IMR-90 (cell line): ENCODE measurements around the gene SLC6A11. TPM values are rescaled to one million over a fixed set of nuclear protein-coding genes. Genes with fewer than 3 reads are reported as not detected.

Experiments
- ATAC-seq: fragments of 200-7000 bp; cut with Tn5 transposase; 2 replicates; pipeline ENCODE4 v1.9.1; 2020; ENCODE audit warnings: low read depth, mild to moderate bottlenecking, moderate library complexity
- BruUV-seq: library from RNA; stranded (reverse); fragments of 400-500 nt; replicated peaks from 2 replicates; lab custom pipeline; 2021; lab: Mats Ljungman, UMichigan
- CTCF ChIA-PET: fragments of 300-600 bp; formaldehyde crosslinking; extraction: SDS; loops from one replicate; lab custom pipeline; 2021; ENCODE audit warnings: antibody characterized with exemption; lab: Yijun Ruan, JAX
- POLR2A ChIA-PET: fragments of 300-600 bp; sonication (Branson Sonifier 250); formaldehyde crosslinking; loops from one replicate; lab custom pipeline; 2022; ENCODE audit warnings: antibody characterized with exemption; ENCODE audit not compliant: unreplicated experiment; lab: Charles Lee
- DNase-seq: peaks from one replicate; pipeline ENCODE4 v3.0.0; 2013
- H2AFZ ChIP-seq: replicated peaks from 2 replicates; pipeline ENCODE3; 2013; ENCODE audit warnings: low read length, mild to moderate bottlenecking; ENCODE audit not compliant: poor library complexity
- H2AK5ac ChIP-seq: 2 replicates; pipeline ENCODE4 v1.6.1; 2013; ENCODE audit warnings: low read depth, low read length, inconsistent platforms
- H2AK9ac ChIP-seq: replicated peaks from 2 replicates; pipeline ENCODE3; 2013; ENCODE audit warnings: mild to moderate bottlenecking, low read depth, low read length, moderate library complexity; ENCODE audit not compliant: poor library complexity
- H2BK120ac ChIP-seq: 2 replicates; pipeline ENCODE4 v1.6.1; 2013; ENCODE audit warnings: low read depth, low read length, inconsistent platforms
- H2BK15ac ChIP-seq: 3 replicates; pipeline ENCODE4 v1.6.1; 2013; ENCODE audit warnings: low read depth, low read length, inconsistent platforms
- H2BK20ac ChIP-seq: 2 replicates; pipeline ENCODE4 v1.6.1; 2013; ENCODE audit warnings: low read depth, mild to moderate bottlenecking, inconsistent platforms, low read length, moderate library complexity
- H2BK5ac ChIP-seq: 2 replicates; pipeline ENCODE4 v1.6.1; 2013; ENCODE audit warnings: mild to moderate bottlenecking, low read depth, low read length, inconsistent platforms; ENCODE audit not compliant: poor library complexity, severe bottlenecking
- H3K14ac ChIP-seq: replicated peaks from 2 replicates; pipeline ENCODE4 v1.6.1; 2013; ENCODE audit warnings: low read depth, low read length, inconsistent platforms
- H3K18ac ChIP-seq: 2 replicates; pipeline ENCODE4 v1.6.1; 2013; ENCODE audit warnings: low read depth, low read length, control low read depth
- H3K23ac ChIP-seq: 2 replicates; pipeline ENCODE4 v1.6.1; 2013; ENCODE audit warnings: low read depth, low read length, inconsistent platforms
- H3K27ac ChIP-seq: 2 replicates; pipeline ENCODE4 v1.5.1; 2013; ENCODE audit warnings: mild to moderate bottlenecking, control low read depth, low read length; ENCODE audit not compliant: insufficient read depth
- H3K27me3 ChIP-seq: 2 replicates; pipeline ENCODE4 v1.6.1; 2013; ENCODE audit warnings: low read length; ENCODE audit not compliant: control insufficient read depth, insufficient read depth
- H3K36me3 ChIP-seq: 2 replicates; pipeline ENCODE4 v1.6.1; 2013; ENCODE audit warnings: low read length, mixed read lengths; ENCODE audit not compliant: control insufficient read depth, insufficient read depth
- H3K4ac ChIP-seq: 2 replicates; pipeline ENCODE4 v1.6.1; 2013; ENCODE audit warnings: low read depth, low read length, inconsistent platforms
- H3K4me1 ChIP-seq: 2 replicates; pipeline ENCODE4 v1.6.1; 2013; ENCODE audit warnings: low read length, mixed read lengths; ENCODE audit not compliant: control insufficient read depth, insufficient read depth
- H3K4me2 ChIP-seq: 2 replicates; pipeline ENCODE4 v1.6.1; 2013; ENCODE audit warnings: low read depth, mild to moderate bottlenecking, control low read depth, low read length, moderate library complexity
- H3K4me3 ChIP-seq: 2 replicates; pipeline ENCODE4 v1.5.1; 2013; ENCODE audit warnings: low read depth, mild to moderate bottlenecking, control low read depth, low read length, moderate library complexity; ENCODE audit not compliant: insufficient read depth
- H3K56ac ChIP-seq: 2 replicates; pipeline ENCODE4 v1.6.1; 2013; ENCODE audit warnings: low read length, inconsistent platforms; ENCODE audit not compliant: insufficient read depth; ENCODE audit errors: extremely low read depth
- H3K79me1 ChIP-seq, 2 experiments: 2 replicates each; pipeline ENCODE4 v1.6.1; 2013; ENCODE audit warnings: low read length in 2 of 2, inconsistent platforms in 1 of 2, low read depth in 1 of 2
- H3K9ac ChIP-seq: 2 replicates; pipeline ENCODE4 v1.6.1; 2013; ENCODE audit warnings: low read depth, low read length, control low read depth
- H3K9me1 ChIP-seq: 2 replicates; pipeline ENCODE4 v1.6.1; 2013; ENCODE audit warnings: low read length, inconsistent platforms; ENCODE audit not compliant: insufficient read depth
- H3K9me3 ChIP-seq: 2 replicates; pipeline ENCODE4 v1.6.1; 2013; ENCODE audit warnings: low read length; ENCODE audit not compliant: control insufficient read depth, insufficient read depth
- H4K20me1 ChIP-seq: 2 replicates; pipeline ENCODE4 v1.6.1; 2013; ENCODE audit warnings: low read length, inconsistent platforms; ENCODE audit not compliant: insufficient read depth
- H4K5ac ChIP-seq: 2 replicates; pipeline ENCODE4 v1.6.1; 2013; ENCODE audit warnings: mild to moderate bottlenecking, low read depth, low read length, control low read depth
- H4K8ac ChIP-seq, 2 experiments: 2 replicates each; pipeline ENCODE4 v1.6.1; 2013; ENCODE audit warnings: low read depth in 2 of 2, low read length in 2 of 2, control low read depth in 1 of 2, inconsistent platforms in 1 of 2
- H4K91ac ChIP-seq: 2 replicates; pipeline ENCODE4 v1.6.1; 2013; ENCODE audit warnings: low read depth, low read length, inconsistent platforms; ENCODE audit not compliant: insufficient read depth
- BHLHE40 ChIP-seq: fragments of 150-350 bp; IDR thresholded peaks from 2 replicates; pipeline ENCODE4 v1.6.1; 2016; ENCODE audit warnings: mild to moderate bottlenecking, low read depth, low read length
- CTCF ChIP-seq: conservative IDR thresholded peaks from 2 replicates; pipeline ENCODE4 v1.5.1; 2012; ENCODE audit warnings: mild to moderate bottlenecking, low read depth, low read length, improper control_type of control experiment
- ELK1 ChIP-seq: fragments of 150-350 bp; IDR thresholded peaks from 2 replicates; pipeline ENCODE4 v1.6.1; 2016; ENCODE audit warnings: low read depth, mild to moderate bottlenecking, low read length, moderate library complexity, borderline replicate concordance
- FOS ChIP-seq: fragments of 150-350 bp; IDR thresholded peaks from 2 replicates; pipeline ENCODE4 v1.6.1; 2016; ENCODE audit warnings: low read depth, low read length
- MAFK ChIP-seq: IDR thresholded peaks from 2 replicates; pipeline ENCODE4 v1.6.1; 2012; ENCODE audit warnings: low read depth, low read length, improper control_type of control experiment
- MAZ ChIP-seq: IDR thresholded peaks from 2 replicates; pipeline ENCODE4 v1.6.1; 2012; ENCODE audit warnings: low read depth, mild to moderate bottlenecking, low read length, improper control_type of control experiment, moderate library complexity, borderline replicate concordance
- MXI1 ChIP-seq: IDR thresholded peaks from 2 replicates; pipeline ENCODE4 v1.6.1; 2012; ENCODE audit warnings: low read depth, mild to moderate bottlenecking, low read length, moderate library complexity, borderline replicate concordance
- NFE2L2 ChIP-seq: fragments of 150-350 bp; IDR thresholded peaks from 2 replicates; pipeline ENCODE4 v1.6.1; 2016; ENCODE audit warnings: low read depth, mild to moderate bottlenecking, low read length
- RCOR1 ChIP-seq: IDR thresholded peaks from 2 replicates; pipeline ENCODE4 v1.6.1; 2012; ENCODE audit warnings: mild to moderate bottlenecking, low read length, improper control_type of control experiment; ENCODE audit not compliant: insufficient replicate concordance
- RFX5 ChIP-seq: IDR thresholded peaks from 2 replicates; pipeline ENCODE4 v1.8.0; 2012; ENCODE audit warnings: low read depth, mild to moderate bottlenecking, low read length, moderate library complexity
- SMC3 ChIP-seq: fragments of 150-350 bp; IDR thresholded peaks from 2 replicates; pipeline ENCODE4 v1.6.1; 2016; ENCODE audit warnings: low read depth, mild to moderate bottlenecking, antibody characterized with exemption, low read length, moderate library complexity
- USF2 ChIP-seq: fragments of 150-350 bp; IDR thresholded peaks from 2 replicates; pipeline ENCODE4 v1.6.1; 2017; ENCODE audit warnings: mild to moderate bottlenecking, antibody characterized with exemption, low read length, low read depth
- WGBS, 2 experiments: methylation state at CpG; one replicate each; pipeline versions ENCODE4 v1.1.5 to v1.1.7; 2013; ENCODE audit warnings: missing lambda C conversion rate in 2 of 2; ENCODE audit not compliant: insufficient read length in 1 of 2; ENCODE audit errors: extremely low coverage in 2 of 2; 5-methylcytosine and 5-hydroxymethylcytosine counted together
- dilution Hi-C: fragments of 300-500 bp; cut with HindIII; formaldehyde crosslinking; loops from one replicate; pipeline ENCODE4 v1.14.3; 2018; ENCODE audit warnings: low sequenced_read_pairs; ENCODE audit not compliant: unreplicated experiment
- in situ Hi-C: fragments of 300-500 bp; cut with MboI; formaldehyde crosslinking; loops from 3 replicates; pipeline ENCODE4 v1.14.3; 2019; ENCODE audit warnings: low sequenced_read_pairs, inconsistent platforms, mixed read lengths
- intact Hi-C: fragments of 100-400 bp; cut with micrococcal nuclease; formaldehyde crosslinking; loops from 2 replicates; pipeline ENCODE4 v1.10.0; 2022
- polyA plus RNA-seq, 3 experiments: library from polyadenylated mRNA; depleted of rRNA; stranded (reverse); fragments of >200 nt; gene quantifications; 2 replicates each; pipeline ENCODE4 v1.2.3, GENCODE V29; 2012; ENCODE audit warnings: low replicate concordance in 1 of 3
- total RNA-seq: library from RNA; depleted of rRNA; stranded (reverse); fragments of >200 nt; gene quantifications from 2 replicates; pipeline ENCODE4 v1.2.3, GENCODE V29; 2012

SLC6A11 gene
- total and polyA plus RNA-seq, 2 of the 4 experiments (the other 2 are of a cell fraction) = not detected

GRCh38 chr3:10927551-10927950 is 111.5 kb downstream of the SLC6A11 start:
- 36% methylated on average over 2 of the region's 4 CpGs; no CpG with 5 or more reads in 1 of the 2 experiments for WGBS, 2 experiments
- POLR2A ChIA-PET = no interaction called here
- dilution Hi-C loops = no loop called here

More at GRCh38 chr3:10927551-10927950, 111.5 kb downstream of the SLC6A11 start:
- Histone ChIP-seq H3K18ac (no peak overlapping the region), H2AK9ac (no peak overlapping the region), H3K14ac (no peak overlapping the region), H3K56ac (no peak overlapping the region), H3K23ac (no peak overlapping the region), H3K9me1 (no peaks in the 10 kb centered on the region), H3K4me2 (no peak overlapping the region), H2AK5ac (no peak overlapping the region), H4K8ac (no peak overlapping the region), H4K20me1 (no peaks in the 10 kb centered on the region), H2AFZ (no peak overlapping the region), H3K36me3 (no peaks in the 10 kb centered on the region), H2BK15ac (no peak overlapping the region), H3K9ac (no peak overlapping the region), H2BK20ac (no peak overlapping the region), H3K27ac (no peak overlapping the region), H3K27me3 (peaks cover 15% of the 10 kb centered on the region), H3K4me1 (no peaks in the 10 kb centered on the region), H2BK5ac (no peak overlapping the region), H2BK120ac (no peak overlapping the region), H3K4ac (no peak overlapping the region), H4K91ac (no peak overlapping the region), H3K79me1 (no peaks in the 10 kb centered on the region), H3K9me3 (no peaks in the 10 kb centered on the region), H4K5ac (no peak overlapping the region), H3K4me3 (no peak overlapping the region)
- CTCF ChIA-PET = no interaction called here
- no TSS peak for BruUV-seq
- ATAC-seq (no peak), DNase-seq (no peak)
- in situ Hi-C loops = no loop called here
- intact Hi-C loops = loop anchor here (10.0 kb wide), 1 partner anchor 143 kb away; no protein-coding TSS in a partner anchor
- TF ChIP-seq ELK1 (no peak), MAZ (no peak), BHLHE40 (no peak), MXI1 (no peak), USF2 (no peak), SMC3 (no peak), FOS (no peak), CTCF (no peak), RFX5 (no peak), RCOR1 (no peak), NFE2L2 (no peak), MAFK (no peak)
